ENCODE data around the gene MAEL.

The MAEL gene

DNA sequence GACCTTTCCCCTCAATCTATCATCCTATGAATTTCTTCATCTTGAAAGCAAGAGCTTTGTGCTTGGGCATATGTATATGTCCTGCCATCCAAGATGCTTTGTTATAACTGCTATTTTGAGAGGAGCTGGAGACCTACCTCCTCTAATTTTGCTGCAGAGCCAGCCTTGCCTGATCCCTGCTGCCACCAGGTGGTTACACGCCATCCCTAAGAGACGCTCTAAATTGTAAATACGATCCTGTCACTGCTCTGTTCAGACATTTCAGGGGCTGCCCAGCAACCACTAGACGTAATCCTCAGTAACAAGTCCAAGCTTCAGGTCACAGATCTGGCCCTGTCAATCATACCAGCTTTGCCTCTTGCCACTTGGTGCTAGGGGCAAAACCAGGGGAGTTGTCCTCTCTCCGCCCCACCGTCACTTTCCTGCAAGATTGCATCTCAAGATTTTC, 68.2 kb downstream of the MAEL start:
- peak; percentile 87 for DNase-seq

DNA sequence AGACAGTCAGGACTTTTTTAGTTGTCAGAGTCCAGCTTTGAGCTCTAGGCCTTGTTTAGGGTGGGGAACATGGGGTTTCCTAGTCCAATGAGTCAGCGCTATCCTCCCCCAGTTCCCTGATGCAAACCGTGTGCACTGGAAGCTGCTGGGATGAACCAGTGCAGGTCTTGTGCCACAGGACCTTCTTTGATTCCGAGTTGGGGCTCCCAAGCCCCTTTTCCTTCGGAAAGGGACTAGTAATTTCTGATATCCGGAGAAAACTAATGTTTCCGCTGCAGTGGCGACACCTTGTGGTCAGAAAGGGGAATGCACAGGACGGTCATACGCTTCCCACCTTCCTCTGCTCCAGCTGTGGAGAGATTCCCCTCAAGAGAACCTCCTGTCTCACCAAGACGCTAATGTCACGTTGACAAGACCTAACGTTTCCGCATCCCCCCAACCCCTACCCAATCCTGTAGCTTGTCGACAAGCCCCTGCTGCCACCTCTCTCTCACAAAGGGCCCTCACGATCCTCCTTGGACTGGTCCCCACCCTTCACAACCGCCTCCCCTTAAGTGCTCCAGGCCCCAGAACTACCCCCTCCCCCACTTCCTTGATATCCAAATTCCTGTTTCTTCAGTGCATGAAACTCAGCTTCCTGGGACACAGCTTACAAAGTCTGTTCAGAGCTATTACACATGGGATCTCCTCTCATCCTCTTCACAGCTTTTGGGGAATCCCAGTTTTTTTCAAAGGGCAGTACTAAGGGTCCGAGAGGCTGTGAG, 70.1 kb downstream of the MAEL start:
- DNase-seq: peak; percentile 66

DNA sequence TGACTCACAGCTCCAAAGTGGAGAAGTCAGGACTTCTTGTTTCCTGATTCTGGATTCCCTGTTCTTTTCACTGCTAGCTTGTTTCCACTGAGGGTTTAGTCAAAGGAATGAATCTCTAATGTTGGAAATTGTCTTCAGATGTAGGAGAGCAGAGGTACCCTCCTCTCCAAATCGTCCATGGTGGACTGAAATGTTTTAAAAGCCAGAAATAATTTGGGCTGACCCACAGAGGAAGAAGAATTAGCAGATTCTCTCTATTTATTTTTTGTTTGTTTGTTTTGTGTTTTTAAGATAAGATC, 70.7 kb downstream of the MAEL start:
- no peak for DNase-seq

DNA sequence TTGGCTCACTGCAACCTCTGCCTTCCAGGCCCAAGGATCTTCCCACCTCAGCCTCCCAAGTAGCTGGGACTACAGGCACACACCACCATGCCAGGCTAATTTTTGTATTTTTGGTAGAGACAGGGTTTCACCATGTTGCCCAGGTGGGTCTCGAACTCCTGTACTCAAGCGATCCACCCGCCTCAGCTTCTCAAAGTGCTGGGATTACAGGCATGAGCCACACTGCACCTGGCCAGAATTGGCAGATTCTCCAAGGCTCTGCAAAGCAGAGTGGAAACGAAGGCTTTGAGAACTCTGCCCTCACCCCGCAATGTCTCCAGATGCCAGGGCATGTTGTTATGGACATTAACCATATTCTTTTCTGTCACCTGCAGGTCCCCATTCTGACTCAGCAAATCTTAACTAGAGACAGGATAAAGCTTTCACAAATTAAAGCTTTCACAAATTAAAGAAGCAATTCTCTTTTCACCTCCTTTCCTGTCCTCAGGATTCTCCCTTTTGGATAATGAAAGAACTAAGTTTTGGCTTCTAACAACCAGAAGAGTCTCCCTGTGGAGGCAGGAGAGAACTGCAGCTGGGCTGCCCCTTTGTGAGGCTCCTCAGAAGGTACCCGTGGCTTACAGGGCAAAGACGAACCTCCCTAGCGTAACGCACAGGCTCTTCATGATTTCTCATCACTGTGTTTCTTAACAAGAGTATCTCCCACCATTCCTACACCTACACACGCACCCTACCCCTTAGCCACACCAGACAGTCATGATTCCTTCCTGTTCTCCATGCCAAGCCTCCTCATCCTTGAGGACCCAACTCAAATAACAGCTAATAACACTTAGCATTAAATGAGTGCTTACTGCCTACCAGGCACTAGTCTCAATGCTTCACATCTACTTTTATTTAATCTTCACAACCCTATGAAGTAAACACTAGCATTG, 71.3 kb downstream of the MAEL start:
- DNase-seq: no peak

DNA sequence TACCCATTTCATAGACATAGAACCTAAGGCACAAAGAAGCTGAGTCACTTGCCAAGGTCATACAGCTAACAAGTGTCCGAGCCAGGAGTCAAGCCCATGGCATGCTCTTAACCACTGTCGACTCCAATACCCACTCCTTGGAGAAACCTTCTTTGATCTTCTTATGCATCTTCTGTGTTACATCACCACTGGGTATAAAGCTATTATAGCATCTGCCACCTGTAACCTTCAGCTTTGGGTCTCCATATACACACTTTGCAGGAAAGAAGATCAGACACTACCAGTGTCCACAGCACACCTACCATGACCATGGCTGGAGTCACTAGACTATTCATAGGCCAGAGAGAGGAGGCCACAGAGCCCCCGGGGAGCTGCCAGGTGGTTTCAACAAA, 72.0 kb downstream of the MAEL start:
- no peak for DNase-seq

DNA sequence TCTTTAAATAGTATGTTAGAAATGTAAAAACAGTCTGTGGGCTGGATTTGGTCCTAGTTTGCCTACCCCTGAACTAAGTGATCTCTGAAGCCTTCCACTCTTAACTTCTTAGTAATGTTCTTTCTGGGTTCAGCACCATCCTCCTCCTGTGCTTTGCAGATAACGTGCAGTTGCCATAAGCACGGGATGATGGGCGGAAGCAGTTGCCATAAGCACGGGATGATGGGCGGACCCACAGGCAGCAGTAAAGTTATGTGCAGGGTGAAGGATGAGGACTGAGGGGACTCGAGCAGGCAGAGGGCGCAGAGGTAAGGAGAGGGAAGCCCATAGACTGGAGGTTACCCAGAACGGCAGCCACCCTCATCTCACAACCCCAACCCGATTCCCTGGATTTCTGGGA, 75.5 kb downstream of the MAEL start:
- DNase-seq: no peak

DNA sequence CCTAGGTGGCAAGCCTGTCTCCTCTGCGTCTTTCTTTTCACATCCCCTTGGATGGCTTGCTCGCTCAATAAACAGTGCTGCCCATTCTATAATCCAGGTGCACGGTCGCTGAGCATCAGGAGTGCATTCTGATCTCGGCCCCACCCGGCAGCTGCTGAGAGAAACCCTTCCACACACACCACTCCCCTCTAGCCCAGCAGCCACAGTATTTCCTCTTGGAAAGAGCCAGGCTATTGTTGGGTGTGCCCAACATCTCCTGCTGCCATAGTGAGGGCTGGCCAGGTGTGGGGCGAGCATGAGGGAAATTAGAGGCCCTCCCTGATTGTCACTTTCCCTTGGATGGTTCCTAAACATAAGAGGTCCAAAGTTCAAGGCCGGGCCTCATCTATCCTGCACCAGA, 76.4 kb downstream of the MAEL start:
- DNase-seq: peak; percentile 53

DNA sequence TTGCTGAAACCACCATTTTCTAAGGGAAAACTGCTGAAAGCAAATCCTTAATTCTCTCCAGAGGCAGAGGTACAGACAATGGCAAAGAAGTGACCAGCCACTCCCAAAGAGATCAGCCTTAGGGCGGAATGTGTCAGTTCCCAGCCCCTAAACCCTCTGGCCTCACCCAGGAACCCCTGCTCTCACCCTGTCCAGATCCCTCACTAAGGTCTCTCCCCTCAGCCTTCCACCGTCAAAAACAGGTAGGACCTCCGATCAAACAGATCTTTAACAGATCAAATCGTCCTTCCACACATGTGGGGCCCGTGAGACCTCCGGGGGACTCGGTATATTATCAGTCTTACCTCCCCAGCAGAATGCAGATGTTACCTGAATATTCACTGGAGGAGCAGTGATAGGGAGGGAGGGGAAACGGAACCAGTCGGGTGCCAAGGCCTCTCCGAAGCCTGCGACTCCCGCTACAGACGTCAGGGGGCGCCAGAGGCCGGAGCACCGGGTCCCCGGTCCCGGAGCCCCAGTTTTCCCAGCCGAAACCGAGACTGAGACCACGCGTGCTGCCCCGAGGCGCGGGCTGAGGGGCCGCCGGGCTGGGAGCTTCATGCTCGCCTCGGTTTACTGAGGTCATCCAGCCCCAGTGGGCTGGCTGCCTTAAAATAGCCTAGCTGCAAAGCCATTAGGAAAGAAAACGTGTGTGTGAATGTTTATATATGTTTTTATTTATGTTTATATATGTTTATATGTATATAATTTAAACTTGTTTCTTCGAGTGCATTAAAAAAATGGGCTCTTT, 77.4 kb downstream of the MAEL start:
- peak; percentile 73 for DNase-seq

DNA sequence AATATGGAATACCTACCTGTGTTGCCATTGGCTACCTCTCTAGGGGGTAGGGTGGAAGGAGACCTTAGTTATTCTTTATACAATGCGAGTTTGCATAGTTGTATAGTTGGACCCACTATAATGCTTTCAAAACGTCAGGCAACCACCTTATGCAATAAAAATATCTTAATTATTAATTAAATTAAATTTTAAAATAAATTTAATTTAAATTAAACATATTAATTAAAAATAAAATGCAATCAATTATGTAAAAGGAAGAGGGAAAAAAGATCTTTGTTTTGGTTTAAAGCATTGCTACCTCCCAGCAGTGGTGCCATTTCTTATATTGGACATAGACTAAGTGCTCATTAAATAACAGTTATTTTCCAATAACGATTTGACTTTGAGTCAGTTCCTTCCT, 78.8 kb downstream of the MAEL start:
- DNase-seq: no peak

DNA sequence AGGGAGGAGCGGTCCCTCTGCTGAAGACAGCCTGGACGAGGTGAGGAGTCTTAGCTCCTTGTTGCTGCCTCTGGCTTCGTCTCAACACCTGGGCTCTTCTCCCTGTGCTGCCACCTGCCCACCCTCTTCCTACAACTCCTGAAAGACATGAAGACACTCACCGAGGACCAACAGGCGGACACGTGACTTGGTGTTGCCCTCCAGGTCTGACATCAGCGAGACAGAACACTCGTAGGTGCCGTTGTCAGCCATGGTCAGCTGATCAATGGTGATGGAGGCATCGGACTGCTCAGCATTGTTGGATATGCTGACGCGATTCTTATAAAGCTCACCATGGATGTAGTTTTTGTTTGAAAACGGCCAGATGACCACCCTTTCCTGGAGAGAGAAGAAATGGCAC, 79.7 kb downstream of the MAEL start:
- DNase-seq: no peak

DNA sequence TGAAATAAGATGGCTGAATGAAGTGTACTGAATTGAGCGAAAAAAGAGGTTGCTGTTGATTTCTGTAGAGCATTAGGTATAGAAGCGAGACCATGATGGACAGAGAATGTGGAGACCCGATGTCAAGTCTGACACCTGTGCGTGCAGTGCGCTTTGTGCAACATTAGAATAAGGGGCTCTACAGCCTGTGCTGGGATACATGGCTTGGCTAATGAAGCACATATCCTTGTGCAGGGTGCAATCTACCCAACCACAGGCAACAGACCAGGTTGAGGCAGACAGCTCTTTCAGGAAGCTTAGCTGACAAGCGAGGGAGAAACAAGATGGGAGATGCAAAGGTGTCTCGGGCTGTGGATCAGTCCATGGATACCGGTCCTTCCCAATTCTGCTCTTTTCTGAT, 82.2 kb downstream of the MAEL start:
- DNase-seq: no peak
